VCaP (cell line): Measurements from ENCODE around the gene SRGAP2C.
A peak's percentile ranks its signal among the peaks of the same experiment; 100 is the strongest.
"Not testable (repeated sequence)": the region's sequence is repeated elsewhere in the genome, so short reads cannot be mapped to it uniquely, and the experiment has no call there.

Experiments
- H3K27ac ChIP-seq: fragments of 450-650 bp; 2 replicates; pipeline ENCODE4 v1.5.1; 2017

The SRGAP2C gene

DNA sequence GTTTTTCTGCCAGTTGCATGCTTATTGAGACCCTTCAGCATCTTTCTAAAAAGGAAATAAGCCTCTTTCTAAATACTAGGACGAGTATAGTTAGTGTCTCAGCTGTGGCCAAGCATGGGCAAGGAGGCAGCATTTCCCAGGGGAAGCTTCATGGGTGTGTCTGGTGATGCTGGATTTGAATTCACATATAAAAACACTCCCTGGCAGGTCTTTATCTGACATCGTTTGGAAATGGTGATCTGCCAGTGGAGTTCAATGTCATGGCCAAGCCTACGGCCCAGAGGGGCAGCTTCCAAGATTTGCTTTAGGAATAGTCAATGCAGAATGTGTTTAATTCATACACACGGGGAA lies 94.7 kb downstream of the SRGAP2C start:
- H3K27ac ChIP-seq: not testable (repeated sequence)

DNA sequence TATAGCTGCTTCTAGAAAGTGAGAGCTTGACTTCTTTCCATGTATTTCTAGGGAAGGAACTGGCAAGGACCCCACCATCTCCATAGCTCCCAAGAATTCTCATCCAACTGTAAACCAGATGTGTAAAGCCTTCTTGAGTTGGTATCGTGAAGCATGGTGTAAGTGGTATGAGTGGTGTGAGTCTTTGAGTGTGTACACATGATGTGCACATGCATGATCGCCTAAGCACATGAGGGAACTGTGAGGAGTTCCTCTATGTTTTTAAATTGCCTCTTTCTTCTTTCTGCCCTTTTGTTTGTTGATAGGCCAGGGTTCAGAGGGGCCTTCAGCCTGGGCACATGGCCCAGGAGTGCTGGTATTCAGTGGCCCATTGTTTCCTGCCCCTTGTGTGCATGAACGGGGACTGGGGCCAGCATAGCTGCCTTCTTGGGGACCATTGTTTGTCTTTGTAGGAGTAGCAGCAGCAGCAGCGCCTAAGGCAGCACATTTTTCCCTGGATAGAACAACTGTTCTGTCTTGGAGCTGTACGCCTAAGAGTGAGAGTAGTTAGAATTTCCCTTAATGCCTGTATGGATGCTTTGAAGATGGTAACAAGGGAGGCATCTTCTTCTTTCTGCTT lies 96.0 kb downstream of the SRGAP2C start:
- H3K27ac ChIP-seq: not testable (repeated sequence)

DNA sequence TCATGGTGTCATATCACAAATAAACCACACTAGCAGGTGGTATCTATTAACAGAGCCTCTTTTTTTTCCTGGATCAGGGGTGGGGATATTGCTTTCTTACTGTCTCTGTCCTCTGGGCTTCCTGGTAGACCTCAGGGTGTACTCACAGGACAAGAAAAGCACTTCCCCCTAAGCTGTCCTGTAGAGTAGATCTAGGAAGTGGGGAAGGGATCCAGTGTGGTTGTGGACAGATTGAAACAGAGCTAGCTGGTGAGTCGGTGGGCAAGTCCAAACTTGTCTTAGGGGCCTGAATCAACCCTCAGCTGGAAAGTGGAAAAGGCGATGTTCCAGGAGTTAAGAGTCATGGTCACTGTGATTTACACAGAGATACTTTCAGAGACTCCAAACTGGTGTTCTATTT lies 96.7 kb downstream of the SRGAP2C start:
- not testable (repeated sequence) for H3K27ac ChIP-seq

DNA sequence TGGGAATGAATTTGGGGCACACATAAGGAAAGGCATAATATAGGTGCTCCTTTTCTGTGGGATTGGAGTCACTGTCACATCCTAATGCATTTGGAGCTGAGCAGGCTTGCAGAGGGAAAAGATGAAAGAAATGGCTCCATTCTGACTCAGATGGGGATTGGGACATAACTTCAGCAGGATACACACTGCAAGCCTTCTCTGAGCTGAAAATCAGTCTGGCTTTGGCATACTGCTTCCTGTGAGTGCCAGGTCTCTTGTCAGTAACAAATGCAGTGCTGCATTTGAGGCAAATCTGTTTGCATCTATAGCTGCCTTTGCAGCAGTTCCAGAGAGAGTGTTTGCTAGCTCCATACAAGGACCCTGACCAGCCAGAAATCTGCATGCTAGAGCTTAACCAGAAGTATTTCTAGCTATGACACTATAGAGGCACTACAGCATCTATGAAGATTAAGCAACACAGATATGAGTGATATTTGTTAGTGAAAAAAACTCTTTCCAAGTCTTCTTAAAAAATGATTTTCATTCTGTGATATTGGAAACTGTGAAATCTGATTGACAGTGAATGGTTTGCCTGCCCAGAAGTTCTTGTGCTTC lies 98.9 kb downstream of the SRGAP2C start:
- H3K27ac ChIP-seq: not testable (repeated sequence)

DNA sequence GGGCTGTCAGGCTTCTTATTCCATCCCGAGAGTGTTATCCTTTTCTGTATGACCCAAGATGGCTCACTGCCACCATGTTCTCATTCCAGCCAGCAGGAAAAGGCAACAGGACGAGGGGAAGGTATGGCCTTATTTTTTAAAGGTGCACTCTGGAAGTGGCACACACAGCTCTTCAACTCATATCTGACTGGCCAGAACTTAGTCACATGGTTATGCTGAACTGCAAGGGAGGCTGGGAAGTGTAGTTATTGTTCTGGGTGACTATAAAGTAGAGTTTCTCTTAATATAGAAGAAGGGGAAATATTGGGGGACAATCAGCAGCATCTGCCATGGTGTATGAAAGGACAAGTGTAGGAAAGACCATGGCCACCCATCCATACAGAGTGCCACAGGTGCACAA lies 107.8 kb downstream of the SRGAP2C start:
- H3K27ac ChIP-seq: not testable (repeated sequence)

DNA sequence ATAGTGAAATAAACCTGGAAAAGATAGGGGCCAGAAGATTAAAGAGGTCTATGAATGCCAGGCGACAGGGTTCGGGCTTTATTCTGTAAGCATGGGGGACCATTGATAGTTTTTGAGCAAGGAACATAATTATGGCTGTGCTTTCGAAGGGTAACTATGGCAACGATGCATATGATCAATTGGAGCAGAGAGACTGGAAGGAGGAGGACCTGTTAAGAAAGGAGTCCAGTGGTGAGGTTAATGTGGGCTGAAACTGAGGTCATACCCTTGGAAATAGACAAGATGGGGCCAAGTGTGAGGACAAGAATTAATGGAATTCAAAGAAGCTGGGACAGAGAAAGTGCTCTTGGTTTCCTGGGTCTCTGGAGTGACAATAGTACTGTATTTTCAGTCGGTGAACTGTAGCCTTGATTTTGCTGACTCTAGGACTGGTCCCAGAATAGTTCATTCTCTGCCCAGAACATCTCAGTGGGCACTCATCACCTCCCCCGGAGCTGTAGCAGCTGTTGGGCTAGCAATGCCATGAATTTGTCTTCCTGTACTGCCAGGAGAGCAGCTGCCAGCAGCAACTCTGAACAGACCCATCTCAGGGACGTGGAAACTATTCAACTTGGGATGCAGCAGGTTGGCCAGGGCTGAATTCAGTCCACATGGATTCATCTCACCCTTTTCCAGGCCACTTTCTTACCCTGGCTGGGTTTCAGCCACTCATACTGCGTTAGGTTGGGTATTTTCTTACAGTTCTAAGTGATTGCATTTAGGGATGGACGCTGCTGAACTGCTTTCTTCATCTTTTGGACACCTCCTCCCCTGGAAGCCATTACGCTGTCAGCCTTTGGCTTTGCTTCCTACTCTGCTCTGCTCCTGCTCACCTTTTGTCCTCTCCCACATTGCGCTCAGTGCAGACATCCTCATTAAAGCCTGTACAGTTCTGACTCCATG lies 108.8 kb downstream of the SRGAP2C start:
- not testable (repeated sequence) for H3K27ac ChIP-seq

DNA sequence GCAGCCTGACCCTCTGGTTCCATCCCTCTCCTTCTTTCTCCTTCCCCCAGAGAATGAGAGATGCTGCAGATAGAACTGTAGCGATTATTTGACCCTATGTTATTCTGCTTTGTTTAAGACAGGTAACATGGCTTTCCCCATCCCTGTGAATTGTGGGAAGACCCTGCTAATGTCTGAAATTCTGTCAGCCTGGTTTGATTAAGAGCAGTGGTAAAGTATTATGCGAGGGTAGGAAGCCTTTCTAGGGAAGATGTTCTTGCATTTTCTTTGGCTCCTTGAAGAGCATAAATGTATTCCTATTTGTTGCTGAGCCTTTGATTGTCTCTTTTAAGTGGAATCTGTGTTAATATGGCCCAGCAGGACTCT lies 109.4 kb downstream of the SRGAP2C start:
- not testable (repeated sequence) for H3K27ac ChIP-seq

DNA sequence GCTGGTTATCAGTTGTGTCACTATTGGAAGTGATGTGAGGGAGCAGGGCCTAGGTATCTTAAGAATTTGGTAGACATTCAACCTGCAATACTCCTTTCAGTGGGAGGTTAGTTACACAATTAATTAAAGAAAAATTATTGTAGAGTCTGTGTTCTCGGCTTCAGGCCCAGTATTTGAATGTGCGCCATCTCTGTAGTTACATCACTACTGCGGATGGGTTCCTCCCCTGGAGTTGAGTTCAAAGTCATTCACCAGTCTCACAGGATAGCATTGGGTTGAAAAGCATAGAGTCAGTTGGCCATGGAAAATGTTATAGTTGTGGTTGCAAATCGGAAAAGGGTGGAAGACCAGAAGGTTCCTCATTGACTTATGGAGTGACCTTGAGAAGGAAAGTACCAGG lies 111.8 kb downstream of the SRGAP2C start:
- H3K27ac ChIP-seq: not testable (repeated sequence)

DNA sequence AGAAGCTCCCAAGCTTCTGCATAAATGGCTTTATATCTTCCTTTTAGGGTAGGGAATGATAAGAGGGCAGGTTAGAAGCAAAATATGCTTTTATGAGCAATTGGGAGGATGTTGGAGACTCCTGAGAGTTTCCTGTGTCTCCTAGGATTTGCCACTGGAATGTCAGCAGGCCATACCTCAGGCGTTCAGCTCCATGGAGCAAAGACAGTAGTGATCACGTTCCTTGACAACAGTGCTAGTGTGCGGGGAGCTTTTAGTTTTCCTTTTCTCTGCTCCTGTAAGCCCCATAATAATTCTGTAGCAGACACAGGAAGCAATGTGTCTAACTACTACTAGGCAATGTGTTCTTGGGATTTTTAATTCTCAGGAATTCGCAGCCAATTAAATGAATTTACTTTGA lies 113.8 kb downstream of the SRGAP2C start:
- peak overlapping the region; percentile 42 for H3K27ac ChIP-seq

DNA sequence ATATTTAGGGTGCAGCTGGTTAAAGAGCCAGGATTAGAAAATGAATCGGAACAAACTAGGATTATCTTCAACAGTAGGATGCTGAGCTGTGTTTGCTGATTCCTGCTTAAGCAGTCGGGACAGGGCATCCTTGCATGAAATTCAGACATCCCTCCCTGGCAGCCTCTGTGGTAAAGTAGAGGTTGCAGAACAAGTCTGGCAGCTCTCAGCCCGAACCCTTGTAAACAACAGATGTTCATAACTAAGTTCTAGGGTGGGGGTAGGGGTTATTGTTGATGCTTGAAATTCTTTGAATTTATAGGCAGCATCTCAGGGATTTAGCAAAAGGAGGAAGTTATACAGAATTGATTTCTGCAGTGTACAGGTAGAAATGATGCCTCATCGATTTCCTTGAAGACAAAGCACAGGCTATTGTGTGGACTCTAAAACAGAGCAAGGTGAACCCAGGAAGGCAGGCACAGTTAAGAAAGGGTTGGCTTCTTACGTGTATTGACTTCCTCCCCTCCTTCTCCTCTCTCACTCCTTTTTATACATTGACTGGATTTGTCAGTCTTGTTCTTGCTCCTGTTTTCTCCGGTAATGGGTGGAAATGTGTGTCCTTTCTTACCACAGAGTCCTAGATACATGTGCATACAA lies 114.9 kb downstream of the SRGAP2C start:
- H3K27ac ChIP-seq: peak overlapping the region; percentile 32; the same call in 1 of the 2 replicates

DNA sequence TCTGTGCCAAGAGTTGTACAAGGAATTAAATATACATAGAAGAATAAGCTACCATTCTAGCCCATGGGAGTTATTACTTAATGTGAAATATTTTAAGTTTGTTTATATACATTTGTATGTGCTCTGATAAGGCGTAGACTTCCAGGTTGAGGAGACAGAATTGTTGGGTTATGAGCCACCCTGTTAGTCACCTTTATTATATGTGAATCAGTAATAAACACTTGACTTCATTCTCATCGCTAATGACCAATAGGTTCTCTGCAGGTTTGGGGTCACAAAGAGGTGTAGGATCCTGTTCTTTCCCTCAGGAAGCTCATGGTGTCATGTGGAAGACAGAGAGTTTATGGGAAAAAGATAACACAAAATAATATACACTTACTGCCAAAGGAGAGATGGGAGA lies 117.1 kb downstream of the SRGAP2C start:
- H3K27ac ChIP-seq: not testable (repeated sequence)

DNA sequence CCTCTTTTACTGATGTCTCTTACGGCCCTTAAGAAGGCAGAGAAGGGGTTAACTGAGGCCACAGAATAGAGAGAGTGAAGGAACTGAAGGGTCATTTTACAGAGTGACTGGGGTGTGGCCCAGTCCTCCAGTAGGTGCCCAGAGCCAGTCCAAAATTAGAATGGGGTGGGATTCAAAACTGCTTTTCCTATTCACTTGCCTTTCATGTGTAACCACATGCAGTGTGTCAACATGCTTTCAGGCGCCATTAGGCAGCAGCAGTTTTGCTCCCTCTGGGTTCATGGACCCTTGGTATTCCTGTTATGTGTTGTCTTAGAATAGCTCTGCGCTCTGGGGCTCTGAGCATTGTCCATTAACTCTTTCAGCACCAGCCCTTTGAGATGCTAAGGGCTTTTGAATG lies 123.0 kb downstream of the SRGAP2C start:
- H3K27ac ChIP-seq: not testable (repeated sequence)

DNA sequence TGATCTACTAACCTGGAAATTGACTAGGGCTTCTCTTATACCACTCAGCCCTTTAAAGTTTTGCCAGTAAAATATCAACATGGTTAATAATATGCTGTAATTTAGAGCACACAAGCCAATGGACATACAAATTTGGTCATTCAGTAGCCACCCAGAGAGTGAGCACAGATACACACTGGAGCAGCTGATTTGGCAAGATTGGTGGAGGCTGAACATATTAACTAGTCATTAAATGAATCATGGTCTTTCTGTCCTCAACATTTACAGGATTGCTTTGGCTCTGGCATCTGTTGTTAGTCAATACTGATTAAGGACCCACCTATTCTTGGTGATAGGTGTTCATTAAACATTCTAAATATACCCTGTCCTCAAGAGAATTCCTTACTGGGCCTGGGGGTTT lies 130.7 kb downstream of the SRGAP2C start:
- H3K27ac ChIP-seq: not testable (repeated sequence)

DNA sequence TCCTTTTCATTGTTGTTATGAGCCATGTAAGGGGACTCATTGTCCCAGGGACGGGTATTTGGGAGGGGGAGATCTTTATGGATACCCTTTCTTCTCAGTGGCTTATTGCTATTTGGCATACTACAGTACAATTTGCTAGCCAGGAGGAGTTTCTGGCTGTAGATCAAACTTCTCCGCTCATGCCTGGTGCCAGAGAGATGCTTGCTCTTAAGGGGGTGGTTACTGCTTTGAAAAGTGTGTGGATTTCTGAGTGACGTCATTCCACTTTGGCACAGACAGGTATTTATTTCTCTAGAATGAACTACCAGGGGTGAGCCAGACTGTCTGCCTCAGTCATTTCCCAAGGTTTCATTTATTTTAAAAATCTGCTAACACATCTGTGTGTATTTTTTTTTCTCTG lies 131.3 kb downstream of the SRGAP2C start:
- H3K27ac ChIP-seq: not testable (repeated sequence)

DNA sequence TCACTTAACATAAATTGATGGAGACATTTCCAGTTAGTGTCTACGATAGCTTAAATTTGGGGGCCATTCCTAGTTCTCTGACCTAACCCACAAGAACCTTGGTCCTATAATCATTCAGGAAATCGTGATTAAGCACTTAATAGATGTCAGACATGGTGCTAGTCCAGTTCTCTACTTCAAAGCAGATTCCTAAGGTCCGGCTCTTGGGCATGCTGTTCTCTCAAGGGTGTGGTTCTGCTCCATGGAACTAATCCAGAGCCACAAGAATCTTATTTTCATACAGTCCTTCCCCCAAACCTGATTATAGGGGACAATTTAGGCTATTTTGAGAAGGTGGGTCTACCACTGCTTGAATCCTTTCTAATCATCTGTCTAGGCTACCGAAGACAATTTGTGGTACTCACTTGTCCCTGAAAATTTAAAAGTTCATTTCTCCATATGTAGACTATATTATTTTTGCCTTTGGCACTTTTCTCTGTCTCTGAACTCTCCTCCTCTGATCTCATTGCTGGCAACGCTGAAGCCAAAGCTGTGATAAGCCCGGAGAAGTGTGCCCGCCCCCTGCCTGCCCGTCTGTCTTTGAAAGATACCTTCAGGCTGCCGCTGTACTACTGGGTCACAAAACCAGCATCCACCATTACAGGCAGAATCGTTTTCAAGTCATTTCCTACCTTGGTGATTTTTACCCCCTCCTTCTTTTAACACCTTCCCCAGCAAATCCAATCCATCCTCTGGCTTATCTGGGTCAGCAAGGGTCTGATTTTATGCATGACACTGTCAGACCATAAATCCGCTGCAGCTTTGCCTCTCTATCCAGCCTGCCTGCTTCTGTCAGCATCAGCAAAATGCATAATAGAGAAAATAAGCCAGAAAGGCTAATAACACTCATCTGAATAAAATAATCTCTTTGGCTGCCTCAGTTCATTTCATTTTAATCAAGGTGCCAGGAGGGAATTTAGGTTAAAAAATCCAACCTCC lies 133.0 kb downstream of the SRGAP2C start:
- H3K27ac ChIP-seq: not testable (repeated sequence)

DNA sequence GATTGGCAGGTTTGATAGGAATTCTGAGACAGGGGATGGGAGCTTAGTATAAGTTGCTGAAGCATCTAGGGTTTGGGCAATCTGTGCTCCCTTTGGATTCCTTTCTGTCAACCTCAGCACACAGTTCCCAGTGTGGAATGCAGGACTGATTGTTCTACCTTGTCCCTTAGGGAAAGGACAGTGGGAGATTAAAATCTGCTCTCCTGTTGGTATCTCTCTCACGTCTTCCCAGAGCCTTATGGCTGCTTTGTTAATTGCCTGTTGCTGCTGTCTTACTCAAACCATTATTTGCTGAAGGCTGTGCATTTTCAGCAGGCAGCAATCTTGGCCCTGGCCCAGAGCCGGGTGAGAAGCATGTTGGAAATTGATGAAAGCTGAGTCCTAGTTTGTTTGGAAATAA lies 133.9 kb downstream of the SRGAP2C start:
- not testable (repeated sequence) for H3K27ac ChIP-seq

DNA sequence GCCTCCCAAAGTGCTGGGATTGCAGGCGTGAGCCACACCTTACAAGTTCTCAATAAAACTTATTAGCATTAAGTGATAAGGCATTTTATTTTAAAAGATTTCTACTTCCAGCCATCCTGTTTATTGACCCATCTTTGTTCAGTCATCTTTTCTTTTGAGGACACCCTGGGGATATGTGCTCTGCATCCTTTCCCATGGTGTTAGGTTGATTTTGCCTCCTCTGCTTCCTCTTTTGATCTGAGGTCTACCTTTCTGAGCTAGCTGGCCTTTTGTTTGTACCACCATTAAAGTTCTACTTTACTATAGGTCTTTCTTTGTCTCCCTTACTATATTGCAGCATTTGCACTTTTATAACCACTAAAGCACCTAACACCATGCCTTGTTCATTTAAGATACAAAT lies 136.9 kb downstream of the SRGAP2C start:
- not testable (repeated sequence) for H3K27ac ChIP-seq

DNA sequence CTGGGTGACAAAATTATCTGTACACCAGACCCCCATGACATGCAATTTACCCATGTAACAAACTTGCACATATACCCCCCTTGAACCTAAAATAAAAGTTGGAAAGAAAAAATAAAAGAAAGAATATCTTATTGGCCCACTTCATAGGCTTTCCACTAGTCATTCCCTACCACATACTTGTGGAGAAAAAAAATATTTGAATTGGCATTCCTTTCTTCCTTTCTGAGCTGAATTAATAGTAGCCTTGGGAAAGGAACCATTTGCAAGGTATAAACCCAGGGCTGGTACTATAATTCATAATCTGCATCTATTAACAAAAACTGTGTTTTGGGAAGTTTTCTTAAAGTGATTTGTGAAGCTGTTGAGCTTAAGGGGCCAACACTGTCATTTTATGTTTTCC lies 140.0 kb downstream of the SRGAP2C start:
- not testable (repeated sequence) for H3K27ac ChIP-seq

DNA sequence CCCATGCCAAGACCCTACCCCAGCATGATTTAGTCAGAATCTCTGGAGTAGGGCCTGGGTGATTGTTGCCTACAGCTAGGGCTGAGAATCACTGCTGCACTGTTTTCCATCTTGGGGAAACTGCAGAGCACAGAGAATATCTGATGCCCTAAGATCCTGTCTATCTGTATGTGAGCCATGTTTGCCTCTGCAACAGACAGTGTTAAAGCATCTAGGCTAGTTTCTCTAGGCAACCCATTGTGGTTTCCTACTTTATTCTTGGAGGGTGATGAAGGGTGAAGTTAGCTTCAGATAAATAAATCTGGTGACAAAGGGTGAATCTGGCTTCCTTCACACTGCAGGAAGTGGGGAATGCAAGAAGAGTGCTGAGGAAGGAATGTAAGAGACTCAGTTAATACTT lies 147.4 kb downstream of the SRGAP2C start:
- H3K27ac ChIP-seq: not testable (repeated sequence)

DNA sequence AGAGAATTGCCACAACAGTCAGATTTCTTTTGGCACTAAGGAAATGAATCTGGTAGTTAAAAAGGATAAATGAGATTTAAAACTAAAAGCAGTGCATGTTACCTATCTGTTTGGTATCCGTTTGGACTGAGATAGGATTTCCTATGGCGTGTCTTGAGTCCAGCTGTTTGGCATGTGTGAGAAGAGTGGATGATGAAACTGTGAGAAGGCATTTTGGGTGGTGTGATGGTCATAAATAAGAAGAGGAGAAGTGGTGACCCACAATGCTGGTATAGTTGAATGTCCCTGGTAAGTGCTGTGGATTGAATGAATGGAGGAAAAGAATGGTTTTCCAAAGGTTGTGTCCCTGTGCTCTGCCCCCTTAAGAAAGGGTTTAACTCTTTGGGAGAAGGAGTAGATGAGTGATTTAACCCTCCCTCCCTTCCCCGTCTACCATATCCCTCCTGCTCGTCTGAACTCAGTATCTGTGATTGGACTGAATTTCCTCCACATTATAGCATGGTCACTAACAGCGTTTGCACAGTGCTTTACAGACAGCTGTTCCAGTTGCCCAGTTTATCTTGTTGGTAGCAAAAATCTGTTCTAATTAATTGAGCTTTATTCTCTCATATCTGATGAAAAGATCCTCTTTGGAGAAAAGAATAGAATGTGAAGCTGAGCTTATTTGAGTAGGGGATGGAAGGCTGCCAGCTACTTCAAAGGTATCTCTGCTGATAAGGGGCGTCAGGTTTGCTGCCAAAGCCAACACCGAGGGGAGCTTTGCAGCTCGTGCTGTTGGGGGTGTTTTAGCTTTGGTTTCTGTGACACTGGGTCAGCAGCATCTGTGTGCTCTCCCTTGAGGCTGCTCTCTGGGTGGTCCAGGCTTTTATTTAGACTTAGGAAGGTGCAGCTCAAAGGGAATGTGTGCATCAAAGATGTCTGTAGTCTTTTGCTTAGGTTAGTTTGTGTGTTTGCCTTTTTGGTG lies 148.1 kb downstream of the SRGAP2C start:
- not testable (repeated sequence) for H3K27ac ChIP-seq
